WTC11 (cell line): ENCODE data around the gene FRMD8. TPM values are rescaled to one million over a fixed set of nuclear protein-coding genes. Genes with fewer than 3 reads are reported as not detected.

ENCODE experiments used
- ATAC-seq: fragments of 200-7000 bp; cut with Tn5 transposase; 2 replicates; pipeline ENCODE4 v1.10.0; 2021; ENCODE audit warnings: mild to moderate bottlenecking, moderate library complexity
- CTCF ChIA-PET: fragments of 300-600 bp; sonication (Branson Sonifier 250); formaldehyde crosslinking; loops from one replicate; lab custom pipeline; 2021; ENCODE audit warnings: antibody characterized with exemption; lab: Charles Lee
- POLR2A ChIA-PET: fragments of 350-600 bp; sonication (Branson Sonifier 250); formaldehyde crosslinking; loops from one replicate; lab custom pipeline; 2021; ENCODE audit warnings: antibody characterized with exemption; lab: Charles Lee
- DNase-seq: peaks from one replicate; pipeline ENCODE4 v3.0.0; 2021; ENCODE audit warnings: low spot score
- H3K27ac Mint-ChIP-seq: 2 replicates; pipeline ENCODE4 v1.8.0; 2021; ENCODE audit warnings: mixed read lengths
- H3K27me3 Mint-ChIP-seq: 2 replicates; pipeline ENCODE4 v1.8.0; 2021; ENCODE audit warnings: low read depth, mild to moderate bottlenecking, moderate library complexity, mixed read lengths
- H3K36me3 Mint-ChIP-seq: 2 replicates; pipeline ENCODE4 v1.8.0; 2021; ENCODE audit warnings: mixed read lengths
- H3K4me1 Mint-ChIP-seq: 2 replicates; pipeline ENCODE4 v1.8.0; 2022; ENCODE audit warnings: mixed read lengths
- H3K4me3 Mint-ChIP-seq: 2 replicates; pipeline ENCODE4 v1.8.0; 2021; ENCODE audit warnings: mild to moderate bottlenecking, moderate library complexity, mixed read lengths
- H3K9me3 Mint-ChIP-seq: 2 replicates; pipeline ENCODE4 v1.8.0; 2021; ENCODE audit warnings: mixed read lengths
- ATF1 ChIP-seq: sonication (generic); formaldehyde crosslinking; IDR thresholded peaks from 2 replicates; pipeline ENCODE4 v1.8.1; 2023; ENCODE audit warnings: mild to moderate bottlenecking, moderate library complexity, missing genetic modification reagents
- CBFB ChIP-seq: sonication (generic); formaldehyde crosslinking; IDR thresholded peaks from 2 replicates; pipeline ENCODE4 v1.8.1; 2022; ENCODE audit warnings: mild to moderate bottlenecking, low read depth, missing genetic modification reagents
- CREB1 ChIP-seq: sonication (generic); formaldehyde crosslinking; IDR thresholded peaks from 2 replicates; pipeline ENCODE4 v1.8.0; 2023; ENCODE audit warnings: mild to moderate bottlenecking, missing genetic modification reagents
- EMX1 ChIP-seq: fragments of 250-450 bp; sonication (Bioruptor Pico); IDR thresholded peaks from 2 replicates; pipeline ENCODE4 v1.8.0; 2021; ENCODE audit warnings: mild to moderate bottlenecking
- IRF2 ChIP-seq: sonication (generic); formaldehyde crosslinking; IDR thresholded peaks from 2 replicates; pipeline ENCODE4 v1.8.0; 2022; ENCODE audit warnings: low read depth, missing genetic modification reagents, borderline replicate concordance
- JUN ChIP-seq: sonication (generic); formaldehyde crosslinking; IDR thresholded peaks from 2 replicates; pipeline ENCODE4 v1.8.0; 2023; ENCODE audit warnings: mild to moderate bottlenecking, missing genetic modification reagents
- NR1H2 ChIP-seq: sonication (generic); formaldehyde crosslinking; IDR thresholded peaks from 2 replicates; pipeline ENCODE4 v1.9.0; 2021; ENCODE audit warnings: mild to moderate bottlenecking, moderate library complexity, missing genetic modification reagents
- RORB ChIP-seq: fragments of 250-450 bp; sonication (Bioruptor Pico); IDR thresholded peaks from 2 replicates; pipeline ENCODE4 v1.9.0; 2021; ENCODE audit warnings: mild to moderate bottlenecking
- SMAD3 ChIP-seq: sonication (generic); formaldehyde crosslinking; IDR thresholded peaks from 2 replicates; pipeline ENCODE4 v1.8.0; 2022; ENCODE audit warnings: missing genetic modification reagents, mild to moderate bottlenecking, borderline replicate concordance
- SMAD4 ChIP-seq: sonication (generic); formaldehyde crosslinking; IDR thresholded peaks from 2 replicates; pipeline ENCODE4 v1.8.0; 2022; ENCODE audit warnings: mild to moderate bottlenecking, missing genetic modification reagents
- ZNF138 ChIP-seq: sonication (generic); formaldehyde crosslinking; conservative IDR thresholded peaks from 2 replicates; pipeline ENCODE4 v1.8.1; 2022; ENCODE audit warnings: mild to moderate bottlenecking, moderate library complexity, missing genetic modification reagents
- total RNA-seq: library from RNA; stranded (reverse); gene quantifications from 3 replicates; pipeline ENCODE4 v1.2.3, GENCODE V29; 2021
- TF ChIP-seq, protein P1 (sequence below): fragments of 250-450 bp; sonication (Bioruptor Pico); conservative IDR thresholded peaks from 2 replicates; pipeline ENCODE4 v1.9.0; 2021; ENCODE audit warnings: mild to moderate bottlenecking
- TF ChIP-seq, protein P2 (sequence below): sonication (generic); formaldehyde crosslinking; IDR thresholded peaks from 2 replicates; pipeline ENCODE4 v1.8.0; 2022; ENCODE audit warnings: mild to moderate bottlenecking, missing genetic modification reagents
- TF ChIP-seq, protein P3 (sequence below): sonication (generic); formaldehyde crosslinking; IDR thresholded peaks from 2 replicates; pipeline ENCODE4 v1.8.1; 2023; ENCODE audit warnings: mild to moderate bottlenecking, missing genetic modification reagents, moderate library complexity
- TF ChIP-seq, protein P4 (sequence below): fragments of 250-450 bp; sonication (Bioruptor Pico); IDR thresholded peaks from 2 replicates; pipeline ENCODE4 v1.9.0; 2021; ENCODE audit warnings: mild to moderate bottlenecking, borderline replicate concordance
- TF ChIP-seq, protein P5 (sequence below): sonication (generic); formaldehyde crosslinking; IDR thresholded peaks from 2 replicates; pipeline ENCODE4 v1.8.0; 2022; ENCODE audit warnings: mild to moderate bottlenecking, missing genetic modification reagents
- TF ChIP-seq, protein P6 (sequence below): sonication (generic); formaldehyde crosslinking; IDR thresholded peaks from 2 replicates; pipeline ENCODE4 v1.8.1; 2022; ENCODE audit warnings: low read depth, missing genetic modification reagents, borderline replicate concordance
- TF ChIP-seq, protein P7 (sequence below): sonication (generic); formaldehyde crosslinking; IDR thresholded peaks from 2 replicates; pipeline ENCODE4 v1.8.0; 2023; ENCODE audit warnings: missing genetic modification reagents

FRMD8 gene
- total RNA-seq, 1 experiment from 2014 or later = 23.7 TPM

DNA sequence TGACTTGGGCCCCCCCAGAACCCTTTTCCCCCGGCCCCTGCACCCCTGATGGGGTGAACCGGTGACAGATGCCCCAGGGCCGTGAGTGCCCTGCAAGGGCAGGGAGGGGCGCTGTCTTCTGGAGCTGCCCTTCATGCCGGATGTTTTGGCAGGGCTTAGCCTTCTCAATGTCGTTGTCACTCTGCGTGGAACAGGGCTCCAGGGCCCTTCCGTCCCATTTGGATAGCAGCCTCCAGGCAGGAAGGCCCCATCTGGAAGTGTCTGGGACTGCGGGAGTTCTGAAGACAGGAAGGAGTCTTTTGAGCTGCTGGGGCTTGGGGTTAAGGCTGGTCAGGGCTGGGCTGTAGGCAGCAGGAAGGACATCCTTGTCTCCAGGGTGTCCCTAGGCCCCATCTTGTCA lies 4.6 kb downstream of the FRMD8 start:
- POLR2A ChIA-PET = interaction anchor here (0.8 kb wide), 1 partner anchor 117 kb away, joined by 3 read pairs; no protein-coding TSS in a partner anchor
- TF ChIP-seq JUN (CRISPR knock-in tag) (no peak), CBFB (CRISPR knock-in tag) (0 out of 2 replicates have a peak, but pooled peaks have one; percentile 29)
- TF ChIP-seq, protein P1, sequence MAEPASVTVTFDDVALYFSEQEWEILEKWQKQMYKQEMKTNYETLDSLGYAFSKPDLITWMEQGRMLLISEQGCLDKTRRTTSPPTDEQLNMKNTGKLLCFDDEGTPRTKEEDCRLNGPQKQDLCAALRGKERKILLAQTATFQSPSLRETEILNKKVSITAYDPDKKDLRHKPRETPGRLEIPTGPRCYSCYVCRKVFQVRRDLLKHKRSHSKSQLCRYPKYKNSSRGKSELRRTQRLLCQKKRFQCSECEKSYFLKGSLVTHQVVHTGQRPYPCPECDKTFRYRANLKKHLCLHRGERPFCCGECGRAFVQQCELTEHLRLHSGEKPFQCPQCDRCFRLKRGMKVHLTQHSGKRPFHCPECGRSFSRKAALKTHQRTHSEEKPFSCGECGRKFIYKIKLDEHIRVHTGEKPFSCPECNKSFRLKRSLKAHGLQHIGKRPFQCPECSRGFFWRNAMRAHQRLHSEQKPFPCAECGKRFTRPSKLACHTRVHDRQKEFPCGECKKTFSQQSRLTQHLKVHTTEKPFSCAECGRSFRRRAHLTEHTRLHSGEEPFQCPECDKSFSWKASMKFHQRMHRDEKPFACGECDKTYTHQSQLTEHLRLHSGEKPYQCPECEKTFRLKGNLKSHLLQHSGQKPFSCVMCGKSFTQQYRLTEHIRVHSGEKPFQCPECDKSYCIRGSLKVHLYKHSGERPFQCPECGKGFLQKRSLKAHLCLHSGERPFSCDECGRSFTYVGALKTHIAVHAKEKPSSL (CRISPR knock-in tag) = no peak
- H3K36me3 Mint-ChIP-seq = no peaks in the 10 kb centered on the region
- H3K27me3 Mint-ChIP-seq = no peaks in the 10 kb centered on the region; the same call in 1 of the 2 replicates
- CTCF ChIA-PET = interaction anchor here (0.5 to 2.4 kb wide), 15 partner anchors 11 to 247 kb away, joined by 3 to 9 read pairs (median 4); partner anchors contain the start of genes SIPA1 and ZNRD2
- H3K4me1 Mint-ChIP-seq = peaks cover 14% of the 10 kb centered on the region
- no peaks in the 10 kb centered on the region for H3K9me3 Mint-ChIP-seq
- peak overlapping the region; percentile 65; the same call in 1 of the 2 replicates for H3K27ac Mint-ChIP-seq
- H3K4me3 Mint-ChIP-seq = no peak overlapping the region
- ATAC-seq (peak; percentile 65), DNase-seq (peak; percentile 40)

DNA sequence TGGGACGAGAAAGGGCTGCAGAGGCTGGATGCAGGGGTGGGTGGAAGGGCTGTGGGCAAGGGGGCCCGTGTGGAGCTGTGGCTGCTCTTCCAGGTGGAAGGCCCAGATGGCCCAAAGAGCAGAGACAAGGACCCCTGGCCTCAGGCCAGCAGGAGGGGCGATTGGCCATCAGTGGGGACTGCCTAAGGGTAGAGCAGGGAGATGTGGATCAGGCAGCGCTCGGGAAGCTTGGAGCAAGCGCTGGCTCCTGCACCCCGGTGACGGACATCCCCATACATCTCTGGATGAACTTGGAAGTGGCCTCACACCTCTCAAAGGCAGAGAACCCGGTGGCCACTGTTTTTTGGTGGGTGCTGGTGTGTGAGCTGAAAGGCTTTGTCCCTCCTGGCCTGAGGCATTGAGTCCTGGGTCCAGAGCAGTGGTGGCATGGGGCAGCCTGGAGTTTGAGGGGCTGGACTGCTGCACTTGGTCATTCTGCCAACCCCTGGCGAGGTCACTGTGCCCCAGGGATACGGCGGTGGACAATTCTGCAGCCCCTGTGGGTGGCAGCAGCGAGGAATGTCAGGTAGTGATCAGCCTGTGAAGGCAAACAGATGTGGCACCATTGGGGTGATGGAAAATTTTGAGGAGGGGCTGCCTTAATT lies 5.9 kb downstream of the FRMD8 start:
- Mint-ChIP-seq H3K4me3 (no peak overlapping the region), H3K9me3 (no peaks in the 10 kb centered on the region), H3K4me1 (peaks cover 14% of the 10 kb centered on the region), H3K27me3 (no peaks in the 10 kb centered on the region)
- POLR2A ChIA-PET = no interaction called here
- no peak for ATAC-seq
- TF ChIP-seq, protein P2, sequence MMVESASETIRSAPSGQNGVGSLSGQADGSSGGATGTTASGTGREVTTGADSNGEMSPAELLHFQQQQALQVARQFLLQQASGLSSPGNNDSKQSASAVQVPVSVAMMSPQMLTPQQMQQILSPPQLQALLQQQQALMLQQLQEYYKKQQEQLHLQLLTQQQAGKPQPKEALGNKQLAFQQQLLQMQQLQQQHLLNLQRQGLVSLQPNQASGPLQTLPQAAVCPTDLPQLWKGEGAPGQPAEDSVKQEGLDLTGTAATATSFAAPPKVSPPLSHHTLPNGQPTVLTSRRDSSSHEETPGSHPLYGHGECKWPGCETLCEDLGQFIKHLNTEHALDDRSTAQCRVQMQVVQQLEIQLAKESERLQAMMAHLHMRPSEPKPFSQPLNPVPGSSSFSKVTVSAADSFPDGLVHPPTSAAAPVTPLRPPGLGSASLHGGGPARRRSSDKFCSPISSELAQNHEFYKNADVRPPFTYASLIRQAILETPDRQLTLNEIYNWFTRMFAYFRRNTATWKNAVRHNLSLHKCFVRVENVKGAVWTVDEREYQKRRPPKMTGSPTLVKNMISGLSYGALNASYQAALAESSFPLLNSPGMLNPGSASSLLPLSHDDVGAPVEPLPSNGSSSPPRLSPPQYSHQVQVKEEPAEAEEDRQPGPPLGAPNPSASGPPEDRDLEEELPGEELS (CRISPR knock-in tag) = no peak
- TF ChIP-seq, protein P3, sequence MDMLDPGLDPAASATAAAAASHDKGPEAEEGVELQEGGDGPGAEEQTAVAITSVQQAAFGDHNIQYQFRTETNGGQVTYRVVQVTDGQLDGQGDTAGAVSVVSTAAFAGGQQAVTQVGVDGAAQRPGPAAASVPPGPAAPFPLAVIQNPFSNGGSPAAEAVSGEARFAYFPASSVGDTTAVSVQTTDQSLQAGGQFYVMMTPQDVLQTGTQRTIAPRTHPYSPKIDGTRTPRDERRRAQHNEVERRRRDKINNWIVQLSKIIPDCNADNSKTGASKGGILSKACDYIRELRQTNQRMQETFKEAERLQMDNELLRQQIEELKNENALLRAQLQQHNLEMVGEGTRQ = no peak
- TF ChIP-seq, all 79 proteins: peak for 0
- Mint-ChIP-seq H3K27ac (no peak overlapping the region), H3K36me3 (peaks cover 4% of the 10 kb centered on the region)
- no peak for DNase-seq
- CTCF ChIA-PET = interaction anchor here (1.2 to 2.4 kb wide), 3 partner anchors 14 to 148 kb away, joined by 3 to 9 read pairs (median 7); no protein-coding TSS in a partner anchor

DNA sequence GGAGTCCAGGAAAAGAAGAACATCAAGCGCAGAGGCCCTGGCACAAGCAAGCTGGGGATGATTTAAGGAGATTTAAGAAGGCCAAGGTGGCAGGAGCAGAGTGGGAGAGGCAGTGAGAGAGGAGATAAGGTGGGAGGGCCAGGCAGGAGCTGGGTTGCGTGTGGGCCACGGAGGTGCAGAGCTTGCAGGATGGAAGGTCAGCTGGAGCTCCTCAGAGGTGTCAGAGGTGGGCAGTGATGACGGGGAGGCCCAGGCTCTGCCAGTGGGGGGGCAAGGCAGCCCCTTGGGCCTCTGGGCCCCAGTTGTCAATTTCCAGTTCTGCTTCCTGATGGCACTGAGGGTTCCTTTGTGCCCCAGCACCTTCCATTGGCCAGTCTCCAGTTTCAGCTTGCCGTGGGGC lies 6.5 kb downstream of the FRMD8 start:
- Mint-ChIP-seq H3K9me3 (no peaks in the 10 kb centered on the region), H3K36me3 (peaks cover 6% of the 10 kb centered on the region), H3K4me1 (peaks cover 14% of the 10 kb centered on the region), H3K27me3 (no peaks in the 10 kb centered on the region), H3K4me3 (no peak overlapping the region), H3K27ac (no peak overlapping the region)
- ATAC-seq (no peak), DNase-seq (no peak)
- ChIA-PET POLR2A (no interaction called here), CTCF (interaction anchor here (1.5 kb wide), 1 partner anchor 168 kb away, joined by 3 read pairs; no protein-coding TSS in a partner anchor)
- TF ChIP-seq SMAD3 (CRISPR knock-in tag) (no peak), ATF1 (no peak), IRF2 (no peak), NR1H2 (CRISPR knock-in tag) (no peak), RORB (CRISPR knock-in tag) (no peak), SMAD4 (no peak), EMX1 (CRISPR knock-in tag) (no peak), CREB1 (CRISPR knock-in tag) (no peak), ZNF138 (CRISPR knock-in tag) (no peak)
- TF ChIP-seq, protein P4, sequence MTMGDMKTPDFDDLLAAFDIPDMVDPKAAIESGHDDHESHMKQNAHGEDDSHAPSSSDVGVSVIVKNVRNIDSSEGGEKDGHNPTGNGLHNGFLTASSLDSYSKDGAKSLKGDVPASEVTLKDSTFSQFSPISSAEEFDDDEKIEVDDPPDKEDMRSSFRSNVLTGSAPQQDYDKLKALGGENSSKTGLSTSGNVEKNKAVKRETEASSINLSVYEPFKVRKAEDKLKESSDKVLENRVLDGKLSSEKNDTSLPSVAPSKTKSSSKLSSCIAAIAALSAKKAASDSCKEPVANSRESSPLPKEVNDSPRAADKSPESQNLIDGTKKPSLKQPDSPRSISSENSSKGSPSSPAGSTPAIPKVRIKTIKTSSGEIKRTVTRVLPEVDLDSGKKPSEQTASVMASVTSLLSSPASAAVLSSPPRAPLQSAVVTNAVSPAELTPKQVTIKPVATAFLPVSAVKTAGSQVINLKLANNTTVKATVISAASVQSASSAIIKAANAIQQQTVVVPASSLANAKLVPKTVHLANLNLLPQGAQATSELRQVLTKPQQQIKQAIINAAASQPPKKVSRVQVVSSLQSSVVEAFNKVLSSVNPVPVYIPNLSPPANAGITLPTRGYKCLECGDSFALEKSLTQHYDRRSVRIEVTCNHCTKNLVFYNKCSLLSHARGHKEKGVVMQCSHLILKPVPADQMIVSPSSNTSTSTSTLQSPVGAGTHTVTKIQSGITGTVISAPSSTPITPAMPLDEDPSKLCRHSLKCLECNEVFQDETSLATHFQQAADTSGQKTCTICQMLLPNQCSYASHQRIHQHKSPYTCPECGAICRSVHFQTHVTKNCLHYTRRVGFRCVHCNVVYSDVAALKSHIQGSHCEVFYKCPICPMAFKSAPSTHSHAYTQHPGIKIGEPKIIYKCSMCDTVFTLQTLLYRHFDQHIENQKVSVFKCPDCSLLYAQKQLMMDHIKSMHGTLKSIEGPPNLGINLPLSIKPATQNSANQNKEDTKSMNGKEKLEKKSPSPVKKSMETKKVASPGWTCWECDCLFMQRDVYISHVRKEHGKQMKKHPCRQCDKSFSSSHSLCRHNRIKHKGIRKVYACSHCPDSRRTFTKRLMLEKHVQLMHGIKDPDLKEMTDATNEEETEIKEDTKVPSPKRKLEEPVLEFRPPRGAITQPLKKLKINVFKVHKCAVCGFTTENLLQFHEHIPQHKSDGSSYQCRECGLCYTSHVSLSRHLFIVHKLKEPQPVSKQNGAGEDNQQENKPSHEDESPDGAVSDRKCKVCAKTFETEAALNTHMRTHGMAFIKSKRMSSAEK (CRISPR knock-in tag) = no peak
- TF ChIP-seq, protein P5, sequence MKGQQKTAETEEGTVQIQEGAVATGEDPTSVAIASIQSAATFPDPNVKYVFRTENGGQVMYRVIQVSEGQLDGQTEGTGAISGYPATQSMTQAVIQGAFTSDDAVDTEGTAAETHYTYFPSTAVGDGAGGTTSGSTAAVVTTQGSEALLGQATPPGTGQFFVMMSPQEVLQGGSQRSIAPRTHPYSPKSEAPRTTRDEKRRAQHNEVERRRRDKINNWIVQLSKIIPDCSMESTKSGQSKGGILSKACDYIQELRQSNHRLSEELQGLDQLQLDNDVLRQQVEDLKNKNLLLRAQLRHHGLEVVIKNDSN = no peak
- TF ChIP-seq, protein P6, sequence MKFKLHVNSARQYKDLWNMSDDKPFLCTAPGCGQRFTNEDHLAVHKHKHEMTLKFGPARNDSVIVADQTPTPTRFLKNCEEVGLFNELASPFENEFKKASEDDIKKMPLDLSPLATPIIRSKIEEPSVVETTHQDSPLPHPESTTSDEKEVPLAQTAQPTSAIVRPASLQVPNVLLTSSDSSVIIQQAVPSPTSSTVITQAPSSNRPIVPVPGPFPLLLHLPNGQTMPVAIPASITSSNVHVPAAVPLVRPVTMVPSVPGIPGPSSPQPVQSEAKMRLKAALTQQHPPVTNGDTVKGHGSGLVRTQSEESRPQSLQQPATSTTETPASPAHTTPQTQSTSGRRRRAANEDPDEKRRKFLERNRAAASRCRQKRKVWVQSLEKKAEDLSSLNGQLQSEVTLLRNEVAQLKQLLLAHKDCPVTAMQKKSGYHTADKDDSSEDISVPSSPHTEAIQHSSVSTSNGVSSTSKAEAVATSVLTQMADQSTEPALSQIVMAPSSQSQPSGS (CRISPR knock-in tag) = no peak
- TF ChIP-seq, protein P7, sequence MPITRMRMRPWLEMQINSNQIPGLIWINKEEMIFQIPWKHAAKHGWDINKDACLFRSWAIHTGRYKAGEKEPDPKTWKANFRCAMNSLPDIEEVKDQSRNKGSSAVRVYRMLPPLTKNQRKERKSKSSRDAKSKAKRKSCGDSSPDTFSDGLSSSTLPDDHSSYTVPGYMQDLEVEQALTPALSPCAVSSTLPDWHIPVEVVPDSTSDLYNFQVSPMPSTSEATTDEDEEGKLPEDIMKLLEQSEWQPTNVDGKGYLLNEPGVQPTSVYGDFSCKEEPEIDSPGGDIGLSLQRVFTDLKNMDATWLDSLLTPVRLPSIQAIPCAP = no peak
